Panc1 (cell line): Measurements from ENCODE around the gene SYT12. TPM values are rescaled to one million over a fixed set of nuclear protein-coding genes. Genes with fewer than 3 reads are reported as not detected.

Source experiments
- ATAC-seq: fragments of 200-7000 bp; cut with Tn5 transposase; 2 replicates; pipeline ENCODE4 v1.9.1; 2020; ENCODE audit warnings: mild to moderate bottlenecking, moderate library complexity
- BruUV-seq: library from RNA; stranded (reverse); fragments of 400-500 nt; replicated peaks from 2 replicates; lab custom pipeline; 2021; lab: Mats Ljungman, UMichigan
- CTCF ChIA-PET: fragments of 300-600 bp; sonication (Branson Sonifier 250); formaldehyde crosslinking; loops from one replicate; lab custom pipeline; 2022; ENCODE audit warnings: antibody characterized with exemption; lab: Charles Lee
- POLR2A ChIA-PET: fragments of 300-600 bp; sonication (Branson Sonifier 250); formaldehyde crosslinking; loops from one replicate; lab custom pipeline; 2022; ENCODE audit warnings: antibody characterized with exemption; lab: Charles Lee
- DNase-seq: peaks from one replicate; pipeline ENCODE4 v3.0.0-alpha.2; 2010; ENCODE audit warnings: low read depth, low spot score
- H3K27ac ChIP-seq: 2 replicates; pipeline ENCODE4 v1.5.1; 2011; ENCODE audit warnings: mild to moderate bottlenecking, low read length, inconsistent platforms
- H3K27me3 ChIP-seq: fragments of 200-500 bp; sonication (Bioruptor generic); 2 replicates; pipeline ENCODE4 v1.6.0; 2014; ENCODE audit warnings: low read length, inconsistent platforms; ENCODE audit not compliant: control insufficient read depth, insufficient read depth
- H3K36me3 ChIP-seq: fragments of 200-500 bp; sonication (Bioruptor generic); 2 replicates; pipeline ENCODE4 v1.5.1; 2014; ENCODE audit warnings: inconsistent platforms, mild to moderate bottlenecking, low read length, moderate library complexity; ENCODE audit not compliant: control insufficient read depth, insufficient read depth
- H3K4me1 ChIP-seq: 2 replicates; pipeline ENCODE4 v1.5.1; 2011; ENCODE audit warnings: inconsistent platforms, mild to moderate bottlenecking, low read length, moderate library complexity; ENCODE audit not compliant: control insufficient read depth, insufficient read depth
- H3K4me3 ChIP-seq, 2 experiments: 2 replicates each; pipeline ENCODE4 v1.5.1; 2011 to 2012; ENCODE audit warnings: low read depth in 2 of 2, low read length in 2 of 2, mild to moderate bottlenecking in 2 of 2, inconsistent platforms in 1 of 2, moderate library complexity in 1 of 2
- H3K9me3 ChIP-seq: fragments of 200-500 bp; sonication (Bioruptor generic); 2 replicates; pipeline ENCODE4 v1.5.1; 2014; ENCODE audit warnings: low read depth, mild to moderate bottlenecking, inconsistent platforms, low read length, moderate library complexity; ENCODE audit not compliant: control insufficient read depth, insufficient read depth
- POLR2AphosphoS5 ChIP-seq: IDR thresholded peaks from 2 replicates; pipeline ENCODE4 v1.6.1; 2012; ENCODE audit warnings: mild to moderate bottlenecking, low read depth, low read length, moderate library complexity
- SIN3A ChIP-seq: IDR thresholded peaks from 2 replicates; pipeline ENCODE4 v1.6.1; 2012; ENCODE audit warnings: low read depth, mild to moderate bottlenecking, low read length, moderate library complexity, borderline replicate concordance; ENCODE audit not compliant: insufficient read depth
- TCF7L2 ChIP-seq: IDR thresholded peaks from 2 replicates; pipeline ENCODE4 v1.6.1; 2011; ENCODE audit warnings: mild to moderate bottlenecking, low read depth, low read length, inconsistent platforms
- in situ Hi-C: cut with HindIII; loops from 2 replicates; pipeline ENCODE4 v1.10.0; 2016; ENCODE audit warnings: low sequenced_read_pairs, low pct_unique_long_range_greater_than_20kb
- intact Hi-C: fragments of 100-400 bp; cut with micrococcal nuclease; formaldehyde crosslinking; loops from one replicate; pipeline ENCODE4 v1.10.0; 2022; ENCODE audit not compliant: unreplicated experiment
- total RNA-seq: library from RNA; stranded (reverse); gene quantifications from one replicate; pipeline ENCODE4 v1.2.1, GENCODE V29; 2021; ENCODE audit not compliant: unreplicated experiment
- TF ChIP-seq, protein P1 (sequence below): fragments of 450-650 bp; IDR thresholded peaks from 2 replicates; pipeline ENCODE4 v1.5.1; 2017; ENCODE audit warnings: mild to moderate bottlenecking
- TF ChIP-seq, protein P2 (sequence below), 2 experiments: IDR thresholded peaks; 2 replicates each; pipeline ENCODE4 v1.6.1; 2011 to 2012; ENCODE audit warnings: low read depth in 2 of 2, control low read depth in 1 of 2, low read length in 1 of 2, mild to moderate bottlenecking in 1 of 2, moderate library complexity in 1 of 2; ENCODE audit not compliant: insufficient read depth in 1 of 2

SYT12 gene
- total RNA-seq, 1 experiment from 2014 or later: 0.62 TPM

DNA sequence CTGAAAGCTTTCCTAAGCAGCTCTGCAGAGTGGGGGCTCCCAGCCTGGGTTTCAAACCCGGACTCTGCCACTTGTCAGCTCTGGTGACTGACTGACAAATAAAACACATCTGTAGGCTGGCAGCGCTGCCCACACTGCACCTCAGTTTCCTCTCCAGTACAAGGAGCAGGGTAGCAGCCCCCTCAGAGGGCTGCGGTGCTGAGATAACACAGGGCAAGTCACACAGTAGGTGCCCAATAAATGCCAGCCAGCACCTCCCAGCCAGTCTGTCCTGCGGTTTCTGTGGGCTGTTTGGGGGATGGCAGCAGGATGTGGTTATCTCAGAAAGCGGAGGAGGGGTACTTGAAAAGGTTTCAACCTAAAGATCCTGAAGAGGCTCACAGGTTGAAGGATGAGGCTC lies 1.5 kb downstream of the SYT12 start:
- in situ Hi-C loops: no loop called here
- CTCF ChIA-PET: interaction anchor here (0.7 kb wide), 1 partner anchor 144 kb away, joined by 3 read pairs; no protein-coding TSS in a partner anchor
- POLR2A ChIA-PET: no interaction called here
- 0 out of 2 replicates have a peak, but pooled peaks cover 4% of the 10 kb centered on the region for H3K27me3 ChIP-seq
- intact Hi-C loops: loop anchor here (5.0 kb wide), 1 partner anchor 67 kb away; the partner anchor contains the start of gene PC
- no peak overlapping the region for H3K27ac ChIP-seq
- DNase-seq (no peak), ATAC-seq (no peak)
- no TSS peak for BruUV-seq
- TF ChIP-seq TCF7L2: no peak
- TF ChIP-seq SIN3A: no peak
- TF ChIP-seq, protein P1, sequence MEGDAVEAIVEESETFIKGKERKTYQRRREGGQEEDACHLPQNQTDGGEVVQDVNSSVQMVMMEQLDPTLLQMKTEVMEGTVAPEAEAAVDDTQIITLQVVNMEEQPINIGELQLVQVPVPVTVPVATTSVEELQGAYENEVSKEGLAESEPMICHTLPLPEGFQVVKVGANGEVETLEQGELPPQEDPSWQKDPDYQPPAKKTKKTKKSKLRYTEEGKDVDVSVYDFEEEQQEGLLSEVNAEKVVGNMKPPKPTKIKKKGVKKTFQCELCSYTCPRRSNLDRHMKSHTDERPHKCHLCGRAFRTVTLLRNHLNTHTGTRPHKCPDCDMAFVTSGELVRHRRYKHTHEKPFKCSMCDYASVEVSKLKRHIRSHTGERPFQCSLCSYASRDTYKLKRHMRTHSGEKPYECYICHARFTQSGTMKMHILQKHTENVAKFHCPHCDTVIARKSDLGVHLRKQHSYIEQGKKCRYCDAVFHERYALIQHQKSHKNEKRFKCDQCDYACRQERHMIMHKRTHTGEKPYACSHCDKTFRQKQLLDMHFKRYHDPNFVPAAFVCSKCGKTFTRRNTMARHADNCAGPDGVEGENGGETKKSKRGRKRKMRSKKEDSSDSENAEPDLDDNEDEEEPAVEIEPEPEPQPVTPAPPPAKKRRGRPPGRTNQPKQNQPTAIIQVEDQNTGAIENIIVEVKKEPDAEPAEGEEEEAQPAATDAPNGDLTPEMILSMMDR: no peak
- no peak for TF ChIP-seq POLR2AphosphoS5
- TF ChIP-seq, protein P2, sequence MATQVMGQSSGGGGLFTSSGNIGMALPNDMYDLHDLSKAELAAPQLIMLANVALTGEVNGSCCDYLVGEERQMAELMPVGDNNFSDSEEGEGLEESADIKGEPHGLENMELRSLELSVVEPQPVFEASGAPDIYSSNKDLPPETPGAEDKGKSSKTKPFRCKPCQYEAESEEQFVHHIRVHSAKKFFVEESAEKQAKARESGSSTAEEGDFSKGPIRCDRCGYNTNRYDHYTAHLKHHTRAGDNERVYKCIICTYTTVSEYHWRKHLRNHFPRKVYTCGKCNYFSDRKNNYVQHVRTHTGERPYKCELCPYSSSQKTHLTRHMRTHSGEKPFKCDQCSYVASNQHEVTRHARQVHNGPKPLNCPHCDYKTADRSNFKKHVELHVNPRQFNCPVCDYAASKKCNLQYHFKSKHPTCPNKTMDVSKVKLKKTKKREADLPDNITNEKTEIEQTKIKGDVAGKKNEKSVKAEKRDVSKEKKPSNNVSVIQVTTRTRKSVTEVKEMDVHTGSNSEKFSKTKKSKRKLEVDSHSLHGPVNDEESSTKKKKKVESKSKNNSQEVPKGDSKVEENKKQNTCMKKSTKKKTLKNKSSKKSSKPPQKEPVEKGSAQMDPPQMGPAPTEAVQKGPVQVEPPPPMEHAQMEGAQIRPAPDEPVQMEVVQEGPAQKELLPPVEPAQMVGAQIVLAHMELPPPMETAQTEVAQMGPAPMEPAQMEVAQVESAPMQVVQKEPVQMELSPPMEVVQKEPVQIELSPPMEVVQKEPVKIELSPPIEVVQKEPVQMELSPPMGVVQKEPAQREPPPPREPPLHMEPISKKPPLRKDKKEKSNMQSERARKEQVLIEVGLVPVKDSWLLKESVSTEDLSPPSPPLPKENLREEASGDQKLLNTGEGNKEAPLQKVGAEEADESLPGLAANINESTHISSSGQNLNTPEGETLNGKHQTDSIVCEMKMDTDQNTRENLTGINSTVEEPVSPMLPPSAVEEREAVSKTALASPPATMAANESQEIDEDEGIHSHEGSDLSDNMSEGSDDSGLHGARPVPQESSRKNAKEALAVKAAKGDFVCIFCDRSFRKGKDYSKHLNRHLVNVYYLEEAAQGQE (IDR thresholded peaks at IDR 0.05; ENCODE audit: insufficient read depth in 1 of 2, low read depth in 2 of 2, low read length in 1 of 2): no peak
- H3K36me3 ChIP-seq: no peaks in the 10 kb centered on the region
- no peak overlapping the region for H3K4me3 ChIP-seq
- peaks cover 12% of the 10 kb centered on the region for H3K4me1 ChIP-seq
- no peaks in the 10 kb centered on the region for H3K9me3 ChIP-seq

DNA sequence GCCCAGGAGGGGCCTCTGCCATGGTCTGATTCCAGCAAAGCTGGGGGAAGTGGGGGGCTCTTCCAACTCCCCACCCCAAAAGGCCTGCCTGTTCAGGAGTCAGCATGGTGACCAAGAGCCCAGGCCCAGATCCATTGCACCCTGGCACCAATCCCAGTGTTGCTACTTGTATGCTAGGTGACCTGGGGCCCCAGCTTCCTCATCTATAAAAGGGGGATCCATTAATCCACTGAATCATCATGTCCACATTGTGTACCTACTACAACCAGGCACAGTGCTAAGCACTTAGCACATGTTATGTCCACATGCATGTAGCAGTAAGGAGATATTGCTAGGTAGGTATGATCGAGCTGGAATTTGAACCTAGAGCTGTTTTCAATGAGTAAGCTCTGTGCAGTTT lies 2.0 kb downstream of the SYT12 start:
- in situ Hi-C loops (no loop called here), intact Hi-C loops (loop anchor here (5.0 kb wide), 1 partner anchor 68 kb away; the partner anchor contains the start of gene PC)
- ChIA-PET POLR2A (no interaction called here), CTCF (no interaction called here)
- H3K27ac ChIP-seq: no peak overlapping the region
- no peak for ATAC-seq
- 0 out of 2 replicates have a peak, but pooled peaks cover 4% of the 10 kb centered on the region for H3K27me3 ChIP-seq
- BruUV-seq: no TSS peak
- H3K9me3 ChIP-seq: no peaks in the 10 kb centered on the region
- H3K4me1 ChIP-seq: peaks cover 12% of the 10 kb centered on the region
- H3K36me3 ChIP-seq: no peaks in the 10 kb centered on the region
- TF ChIP-seq, protein P1: no peak
- DNase-seq: no peak
- no peak overlapping the region for H3K4me3 ChIP-seq
